Colonic mucosa (tissue), 4 donors: Measurements from ENCODE around the gene DLG2. TPM values are rescaled to one million over a fixed set of nuclear protein-coding genes. Genes with fewer than 3 reads are reported as not detected.

Source experiments
- DNase-seq: peaks from one replicate; pipeline ENCODE4 v3.0.0-alpha.2; 2020
- H3K27ac ChIP-seq: fragments of 200-600 bp; one replicate; pipeline ENCODE4 v1.8.0; 2021
- H3K27me3 ChIP-seq: fragments of 200-600 bp; one replicate; pipeline ENCODE4 v1.8.0; 2021
- H3K36me3 ChIP-seq: fragments of 200-600 bp; one replicate; pipeline ENCODE4 v1.8.0; 2021
- H3K4me1 ChIP-seq: fragments of 200-600 bp; one replicate; pipeline ENCODE4 v1.8.0; 2021; ENCODE audit warnings: mild to moderate bottlenecking
- H3K4me3 ChIP-seq: fragments of 200-600 bp; one replicate; pipeline ENCODE4 v1.8.0; 2021
- H3K9ac ChIP-seq, 2 donors: one replicate each; pipeline ENCODE4 v1.7.0; 2013; ENCODE audit warnings: control low read depth in 2 of 2, low read depth in 2 of 2, low read length in 2 of 2
- H3K9me3 ChIP-seq: fragments of 200-600 bp; one replicate; pipeline ENCODE4 v1.8.0; 2021
- intact Hi-C: fragments of 100-400 bp; cut with DNase I; formaldehyde crosslinking; loops from one replicate; pipeline ENCODE4 v1.14.1; 2022
- total RNA-seq, 2 donors: library from RNA; stranded (reverse); fragmentation: NEBNext Ultra II Directional in 1 of 2; extraction: Animal tissue kit (Norgen Biotek cat#: 25700) in 1 of 2; gene quantifications; one replicate each; pipeline ENCODE4 v1.2.1, GENCODE V29; 2021
- TF ChIP-seq, protein P1 (sequence below): fragments of 200-600 bp; IDR thresholded peaks from one replicate; pipeline ENCODE4 v1.8.0; 2022; ENCODE audit warnings: antibody characterized with exemption, mild to moderate bottlenecking
- donor health status: healthy.
- donor health status: DM: no; HTN: no; CAD: no.
- donor health status: DM: no; HTN: no; CAD: no.

The DLG2 gene
- total RNA-seq, 2 donors from 2014 or later: 1.4 to 3.3 TPM

GRCh38 chr11:83694191-83694910 is 1932.8 kb downstream of the DLG2 start:
- intact Hi-C loops: no loop called here
- H3K36me3 ChIP-seq: no peaks in the 10 kb centered on the region
- no peak overlapping the region for H3K9ac ChIP-seq
- no peak for DNase-seq
- H3K9me3 ChIP-seq: no peaks in the 10 kb centered on the region
- no peak overlapping the region for H3K4me3 ChIP-seq
- H3K4me1 ChIP-seq: no peaks in the 10 kb centered on the region
- TF ChIP-seq, protein P1, sequence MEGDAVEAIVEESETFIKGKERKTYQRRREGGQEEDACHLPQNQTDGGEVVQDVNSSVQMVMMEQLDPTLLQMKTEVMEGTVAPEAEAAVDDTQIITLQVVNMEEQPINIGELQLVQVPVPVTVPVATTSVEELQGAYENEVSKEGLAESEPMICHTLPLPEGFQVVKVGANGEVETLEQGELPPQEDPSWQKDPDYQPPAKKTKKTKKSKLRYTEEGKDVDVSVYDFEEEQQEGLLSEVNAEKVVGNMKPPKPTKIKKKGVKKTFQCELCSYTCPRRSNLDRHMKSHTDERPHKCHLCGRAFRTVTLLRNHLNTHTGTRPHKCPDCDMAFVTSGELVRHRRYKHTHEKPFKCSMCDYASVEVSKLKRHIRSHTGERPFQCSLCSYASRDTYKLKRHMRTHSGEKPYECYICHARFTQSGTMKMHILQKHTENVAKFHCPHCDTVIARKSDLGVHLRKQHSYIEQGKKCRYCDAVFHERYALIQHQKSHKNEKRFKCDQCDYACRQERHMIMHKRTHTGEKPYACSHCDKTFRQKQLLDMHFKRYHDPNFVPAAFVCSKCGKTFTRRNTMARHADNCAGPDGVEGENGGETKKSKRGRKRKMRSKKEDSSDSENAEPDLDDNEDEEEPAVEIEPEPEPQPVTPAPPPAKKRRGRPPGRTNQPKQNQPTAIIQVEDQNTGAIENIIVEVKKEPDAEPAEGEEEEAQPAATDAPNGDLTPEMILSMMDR: no peak
- H3K27ac ChIP-seq: no peak overlapping the region
- H3K27me3 ChIP-seq: no peaks in the 10 kb centered on the region

- Histone ChIP-seq H3K9me3 (no peaks in the 10 kb centered on the region), H3K4me3 (no peak overlapping the region), H3K4me1 (no peaks in the 10 kb centered on the region), H3K27me3 (no peaks in the 10 kb centered on the region), H3K27ac (no peak overlapping the region), H3K36me3 (no peaks in the 10 kb centered on the region), H3K9ac (no peak overlapping the region)
- TF ChIP-seq, protein P1: no peak
- intact Hi-C loops: no loop called here
- no peak for DNase-seq
Measured at GRCh38 chr11:83693306-83693992, 1933.7 kb downstream of the DLG2 start.

DNA sequence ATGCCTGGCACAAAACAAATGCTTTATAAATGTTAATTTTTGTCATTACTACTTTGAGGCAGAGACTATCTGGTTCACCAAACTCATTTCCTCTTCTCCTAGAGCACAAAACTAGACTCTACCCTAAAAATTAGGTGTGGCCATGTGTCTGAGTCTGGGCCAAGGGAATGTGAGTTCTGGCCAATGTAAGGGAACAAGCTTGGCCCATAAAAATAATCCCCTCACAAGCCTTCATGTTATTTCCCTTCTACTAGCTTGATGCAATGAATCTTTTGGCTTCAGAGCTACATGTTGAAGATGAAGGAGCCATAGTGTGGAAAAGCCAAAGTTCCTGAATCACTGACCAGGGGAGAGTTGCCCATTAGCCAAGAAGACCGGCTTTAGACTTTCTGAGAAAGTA is 1934.5 kb downstream of the DLG2 start:
- intact Hi-C loops: no loop called here
- Histone ChIP-seq H3K9me3 (no peaks in the 10 kb centered on the region), H3K4me1 (no peaks in the 10 kb centered on the region), H3K9ac (no peak overlapping the region), H3K4me3 (no peak overlapping the region), H3K36me3 (no peaks in the 10 kb centered on the region), H3K27me3 (no peaks in the 10 kb centered on the region), H3K27ac (no peak overlapping the region)
- no peak for DNase-seq
- TF ChIP-seq, protein P1: no peak

- no peak overlapping the region for H3K27ac ChIP-seq
- H3K4me1 ChIP-seq: no peaks in the 10 kb centered on the region
- intact Hi-C loops: no loop called here
- no peak for DNase-seq
- H3K4me3 ChIP-seq: no peak overlapping the region
- TF ChIP-seq, protein P1: no peak
- no peak overlapping the region for H3K9ac ChIP-seq
- H3K9me3 ChIP-seq: no peaks in the 10 kb centered on the region
- H3K36me3 ChIP-seq: no peaks in the 10 kb centered on the region
- H3K27me3 ChIP-seq: no peaks in the 10 kb centered on the region
Measured at GRCh38 chr11:83691451-83691950, 1935.6 kb downstream of the DLG2 start.

- TF ChIP-seq, protein P1: no peak
- Histone ChIP-seq H3K4me1 (no peaks in the 10 kb centered on the region), H3K36me3 (no peaks in the 10 kb centered on the region), H3K27me3 (no peaks in the 10 kb centered on the region), H3K4me3 (no peak overlapping the region), H3K9me3 (no peaks in the 10 kb centered on the region), H3K27ac (no peak overlapping the region), H3K9ac (no peak overlapping the region)
- intact Hi-C loops: no loop called here
- no peak for DNase-seq
Measured at GRCh38 chr11:83689144-83689780, 1937.9 kb downstream of the DLG2 start.
